NCI-H446 (cell line): ENCODE results near the gene USPL1.
"Not testable (repeated sequence)": the region's sequence is repeated elsewhere in the genome, so short reads cannot be mapped to it uniquely, and the experiment has no call there.

ENCODE experiments used
- DNase-seq, 2 experiments: peaks; one replicate each; lab custom pipeline; 2025; lab: John Stamatoyannopoulos, UW

The USPL1 gene

DNA sequence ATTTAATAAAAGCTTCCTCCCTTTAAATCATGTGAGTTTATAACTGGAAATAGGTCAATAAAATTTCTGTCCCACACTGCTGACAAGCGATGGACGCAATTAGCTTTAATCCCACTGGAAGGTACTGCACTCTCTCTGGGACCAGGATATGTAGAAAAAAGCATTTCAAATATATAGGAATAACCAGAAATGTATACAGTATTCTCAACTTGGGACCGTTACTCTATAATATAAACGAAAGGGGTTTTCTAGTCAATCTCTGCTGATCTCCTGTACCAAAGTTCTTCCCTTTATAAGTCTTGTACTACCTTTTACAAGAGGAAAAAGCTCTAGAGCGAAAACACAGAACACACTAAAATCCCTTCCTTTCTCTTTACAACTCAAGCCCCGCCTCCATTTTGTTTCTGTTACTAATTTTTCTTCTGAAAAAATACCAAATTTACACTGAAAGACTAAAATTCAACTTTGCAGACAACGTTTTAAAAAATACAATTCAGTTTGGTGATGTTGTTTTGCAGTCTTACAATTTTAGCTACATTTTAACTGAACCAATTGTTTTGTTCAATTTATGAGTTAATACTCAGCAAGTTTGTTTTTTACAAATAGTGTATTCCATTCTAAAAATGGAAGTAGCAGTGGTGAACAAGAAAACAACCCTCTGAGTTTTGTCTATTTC is 1.7 kb upstream of the USPL1 start:
- peak in 1 of 2 experiments; percentile 11 for DNase-seq

- peak; percentile 65 to 73 for DNase-seq
These were observed 799 bp upstream of the USPL1 start for GRCh38 chr13:30616927-30617314.

- peak in 1 of 2 experiments; percentile 3 for DNase-seq
These were observed 638 bp downstream of the USPL1 start for GRCh38 chr13:30618186-30618929.

- DNase-seq: no peak
These were observed 1.2 kb downstream of the USPL1 start for GRCh38 chr13:30618930-30619279.

GRCh38 chr13:30619731-30620130 is 2.0 kb downstream of the USPL1 start:
- DNase-seq: no peak

DNA sequence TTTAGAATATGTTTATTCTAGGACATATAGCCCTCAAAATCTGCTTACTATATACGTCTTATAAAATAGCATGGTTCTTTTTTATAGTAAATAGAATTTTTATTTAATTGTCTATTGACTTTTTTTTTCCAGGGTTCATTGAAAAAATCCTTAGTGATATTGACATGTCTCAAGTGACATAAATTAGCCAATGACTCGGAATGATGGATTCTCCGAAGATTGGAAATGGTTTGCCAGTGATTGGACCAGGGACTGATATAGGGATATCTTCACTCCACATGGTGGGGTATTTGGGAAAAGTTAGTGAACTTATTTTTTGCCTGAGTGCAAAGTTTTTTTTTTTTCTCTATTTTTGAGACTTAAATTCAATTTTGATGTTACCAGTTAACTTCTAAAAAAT is 3.2 kb downstream of the USPL1 start:
- DNase-seq: no peak

- no peak for DNase-seq
These were observed 4.8 kb downstream of the USPL1 start for GRCh38 chr13:30622551-30622950.

DNA sequence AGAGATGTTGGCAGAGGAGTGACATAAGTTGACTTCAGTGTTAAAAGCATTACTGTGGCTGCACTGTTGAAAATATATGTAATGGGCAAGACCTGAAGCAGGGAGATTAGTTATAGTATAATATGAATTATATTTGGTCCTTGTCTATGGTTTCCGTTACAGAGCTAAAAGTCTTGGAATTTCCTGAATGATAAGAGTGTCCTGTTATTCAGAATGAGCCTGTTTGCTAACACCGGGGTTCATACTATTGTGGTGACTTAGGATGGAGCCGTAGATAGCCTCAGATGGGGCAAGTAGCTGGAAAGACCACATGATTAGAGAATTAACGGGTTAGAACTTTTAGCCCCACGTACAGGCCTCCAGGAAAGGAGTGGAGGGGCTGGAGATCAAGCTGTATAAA is 5.7 kb downstream of the USPL1 start:
- no peak for DNase-seq

- no peak for DNase-seq
These were observed 6.9 kb downstream of the USPL1 start for GRCh38 chr13:30624630-30625029.

GRCh38 chr13:30629527-30629926 is 11.8 kb downstream of the USPL1 start:
- peak in 1 of 2 experiments; percentile 4 for DNase-seq

- no peak for DNase-seq
These were observed 16.1 kb downstream of the USPL1 start for GRCh38 chr13:30633861-30634260.

DNA sequence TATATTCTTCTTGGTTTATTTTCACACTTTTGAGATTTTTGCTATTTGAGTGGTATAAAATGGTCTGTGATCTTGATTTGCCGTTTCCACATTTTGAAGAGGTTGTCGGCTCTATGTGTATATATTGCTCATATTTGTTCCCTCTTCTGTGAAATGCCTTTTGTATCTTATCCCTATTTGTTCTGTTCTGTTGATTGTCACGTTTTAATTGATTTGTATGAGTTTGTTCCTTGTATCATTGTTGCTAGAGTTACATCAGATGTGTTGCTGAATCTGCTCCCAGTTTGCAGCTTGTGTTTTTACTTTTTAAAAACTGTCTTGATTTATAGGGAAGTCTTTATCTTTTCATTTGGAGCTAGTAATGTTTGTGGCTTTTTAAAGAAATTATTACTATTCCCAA is 17.1 kb downstream of the USPL1 start:
- DNase-seq: no peak

GRCh38 chr13:30638301-30638700 is 20.6 kb downstream of the USPL1 start:
- no peak for DNase-seq

GRCh38 chr13:30639671-30640070 is 22.0 kb downstream of the USPL1 start:
- DNase-seq: no peak

DNA sequence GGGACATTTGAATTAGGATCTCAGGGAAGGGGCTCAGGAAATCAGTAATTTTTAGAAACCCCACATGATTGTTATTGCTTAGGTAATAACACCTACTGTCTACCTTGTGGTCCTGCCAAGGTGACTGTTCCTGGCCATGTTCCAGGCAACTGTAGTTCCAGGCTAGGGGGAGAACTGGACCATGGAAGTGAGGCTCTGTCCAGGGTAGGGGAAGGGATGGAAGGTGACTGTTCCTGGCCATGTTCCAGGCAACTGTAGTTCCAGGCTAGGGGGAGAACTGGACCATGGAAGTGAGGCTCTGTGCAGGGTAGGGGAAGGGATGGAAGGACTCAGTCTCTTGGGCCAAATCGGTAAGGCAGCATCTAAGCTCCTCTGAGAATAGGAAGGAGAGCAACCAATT is 23.5 kb downstream of the USPL1 start:
- DNase-seq: not testable (repeated sequence)

- DNase-seq: no peak
These were observed 27.9 kb downstream of the USPL1 start for GRCh38 chr13:30645629-30646028.

DNA sequence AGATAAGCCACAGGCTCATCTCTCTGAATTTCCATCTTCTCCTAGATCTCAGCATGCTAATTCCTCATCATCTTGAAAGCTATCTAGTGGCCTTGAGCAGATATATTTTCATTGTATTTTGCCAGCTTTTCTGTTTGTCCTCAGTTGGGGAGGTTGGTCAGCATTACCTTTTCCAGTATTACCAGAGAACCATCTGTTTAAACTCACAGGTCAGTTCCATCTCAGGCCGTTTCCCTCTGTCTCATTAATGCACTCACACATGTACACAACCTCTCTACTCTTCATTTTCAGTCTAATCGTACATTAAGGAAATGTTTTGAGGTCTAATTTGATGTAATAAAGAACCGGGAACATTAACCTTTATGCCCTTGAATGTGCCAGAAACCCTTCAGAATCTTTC is 29.7 kb downstream of the USPL1 start:
- no peak for DNase-seq

GRCh38 chr13:30647824-30648521 is 30.3 kb downstream of the USPL1 start:
- no peak for DNase-seq

DNA sequence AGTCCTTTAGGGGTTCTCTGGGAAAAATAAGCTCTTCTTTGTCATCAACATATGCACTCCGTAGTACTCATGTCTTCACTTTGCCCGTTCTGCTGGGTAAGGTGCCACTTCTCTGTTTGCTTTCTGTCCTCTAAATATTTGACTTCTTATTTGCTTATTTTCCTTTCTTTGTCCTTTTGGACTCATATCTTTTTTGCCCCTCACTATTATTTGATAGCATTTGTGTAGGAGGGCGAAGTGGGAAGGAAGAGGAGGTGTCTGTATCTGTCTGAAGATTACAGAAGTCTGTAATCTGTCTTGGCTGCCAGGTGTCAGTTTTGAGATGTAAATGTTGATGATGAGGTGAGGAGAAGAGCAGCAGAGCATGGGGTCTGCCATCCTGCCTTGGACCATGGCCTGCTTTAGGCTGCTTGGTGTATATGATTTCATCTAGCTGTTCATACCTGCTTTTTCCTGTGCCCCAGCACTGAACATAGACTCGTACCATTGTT is 30.8 kb downstream of the USPL1 start:
- DNase-seq: no peak

DNA sequence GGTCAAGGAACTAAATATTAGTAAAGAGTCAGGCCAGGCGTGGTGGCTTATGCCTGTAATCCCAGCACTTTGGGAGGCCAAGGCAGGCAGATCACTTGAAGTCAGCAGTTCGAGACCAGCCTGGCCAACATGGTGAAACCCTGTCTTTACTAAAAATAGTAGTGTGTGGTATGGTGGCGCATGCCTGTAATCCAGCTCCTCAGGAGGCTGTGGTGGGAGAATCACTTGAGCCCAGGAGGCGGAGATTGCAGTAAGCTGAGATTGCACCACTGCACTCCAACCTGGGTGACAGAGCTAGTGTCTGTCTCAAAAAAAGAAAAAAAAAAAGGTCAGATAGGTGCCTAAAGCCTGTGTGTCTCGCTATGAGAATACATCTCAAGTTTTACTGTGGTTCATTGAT is 33.9 kb downstream of the USPL1 start:
- DNase-seq: not testable (repeated sequence)

- DNase-seq: no peak
These were observed 35.1 kb downstream of the USPL1 start for GRCh38 chr13:30652746-30653386.

DNA sequence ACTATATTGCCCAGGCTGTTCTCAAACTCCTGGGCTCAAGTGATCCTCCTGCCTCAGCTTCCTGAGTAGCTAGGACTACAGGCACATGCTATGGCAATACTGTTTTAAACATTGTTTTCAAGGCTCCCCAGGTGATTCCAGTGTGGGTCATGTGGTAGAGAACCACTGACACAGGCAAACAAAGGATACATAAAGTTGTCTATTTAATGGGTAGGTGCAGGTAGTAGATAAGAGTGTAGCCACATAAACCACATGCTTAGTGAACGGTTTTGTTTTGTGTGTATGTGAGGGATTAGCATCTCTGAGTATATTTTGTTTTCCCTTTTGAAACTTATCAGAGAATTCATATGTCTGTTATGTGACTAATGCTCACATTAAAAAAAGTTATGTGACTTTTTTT is 36.7 kb downstream of the USPL1 start:
- no peak for DNase-seq

- DNase-seq: no peak
These were observed 38.5 kb downstream of the USPL1 start for GRCh38 chr13:30656178-30656577.
